Mesenchymal stem cell (in vitro differentiated cells and primary cell): ENCODE measurements around the gene SOCS6.
A peak's percentile ranks its signal among the peaks of the same experiment; 100 is the strongest.

Experiments
- DNase-seq: peaks from one replicate; pipeline ENCODE4 v3.0.0-alpha.2; 2013
- H2AFZ ChIP-seq: one replicate; pipeline ENCODE4 v1.6.1; 2013; ENCODE audit warnings: low read depth, mild to moderate bottlenecking, control low read depth, inconsistent platforms, low read length, moderate library complexity
- H2AK5ac ChIP-seq: 2 replicates; pipeline ENCODE4 v1.6.1; 2013; ENCODE audit warnings: low read length, moderate library complexity, mild to moderate bottlenecking, inconsistent platforms; ENCODE audit not compliant: severe bottlenecking
- H2BK120ac ChIP-seq: one replicate; pipeline ENCODE4 v1.6.1; 2013; ENCODE audit warnings: low read depth, mild to moderate bottlenecking, inconsistent platforms, low read length, moderate library complexity
- H2BK12ac ChIP-seq, 2 experiments: one replicate each; pipeline ENCODE4 v1.6.1; 2013; ENCODE audit warnings: inconsistent platforms in 2 of 2, low read length in 2 of 2, mild to moderate bottlenecking in 2 of 2, moderate library complexity in 2 of 2, control low read depth in 1 of 2
- H2BK15ac ChIP-seq: one replicate; pipeline ENCODE4 v1.6.1; 2013; ENCODE audit warnings: mild to moderate bottlenecking, low read depth, inconsistent platforms; ENCODE audit not compliant: poor library complexity, severe bottlenecking
- H2BK5ac ChIP-seq: 2 replicates; pipeline ENCODE4 v1.6.1; 2013; ENCODE audit warnings: low read depth, mild to moderate bottlenecking, low read length, control low read depth, inconsistent platforms; ENCODE audit not compliant: poor library complexity, severe bottlenecking
- H3K14ac ChIP-seq, 2 experiments: one replicate each; pipeline ENCODE4 v1.6.1; 2013; ENCODE audit warnings: inconsistent platforms in 2 of 2, low read length in 2 of 2, control low read depth in 1 of 2, mild to moderate bottlenecking in 1 of 2, moderate library complexity in 1 of 2
- H3K18ac ChIP-seq, 2 experiments: one replicate each; pipeline ENCODE4 v1.6.1; 2013; ENCODE audit warnings: inconsistent platforms in 2 of 2, low read length in 2 of 2, control low read depth in 1 of 2, low read depth in 1 of 2, mild to moderate bottlenecking in 1 of 2
- H3K23ac ChIP-seq, 2 experiments: one replicate each; pipeline ENCODE4 v1.6.1; 2013; ENCODE audit warnings: inconsistent platforms in 2 of 2, low read length in 2 of 2, mild to moderate bottlenecking in 2 of 2, moderate library complexity in 2 of 2, control low read depth in 1 of 2
- H3K27ac ChIP-seq: 2 replicates; pipeline ENCODE4 v1.5.1; 2013; ENCODE audit warnings: mild to moderate bottlenecking, moderate library complexity, low read length, control low read depth, inconsistent platforms; ENCODE audit not compliant: poor library complexity, severe bottlenecking
- H3K27me3 ChIP-seq, 2 experiments: 2 replicates each; pipeline versions ENCODE4 v1.6.1 to v1.7.0; 2013; ENCODE audit warnings: low read length in 2 of 2, mild to moderate bottlenecking in 2 of 2, moderate library complexity in 2 of 2, control low read depth in 1 of 2, inconsistent platforms in 1 of 2; ENCODE audit not compliant: control insufficient read depth in 1 of 2, insufficient read depth in 1 of 2
- H3K36me3 ChIP-seq, 2 experiments: 2 replicates each; pipeline versions ENCODE4 v1.6.1 to v1.7.0; 2013; ENCODE audit warnings: low read length in 2 of 2, control low read depth in 1 of 2, inconsistent platforms in 1 of 2, low read depth in 1 of 2, mild to moderate bottlenecking in 1 of 2; ENCODE audit not compliant: insufficient read depth in 2 of 2, control insufficient read depth in 1 of 2
- H3K4ac ChIP-seq, 2 experiments: one replicate each; pipeline ENCODE4 v1.6.1; 2013; ENCODE audit warnings: inconsistent platforms in 2 of 2, low read length in 2 of 2, mild to moderate bottlenecking in 2 of 2, moderate library complexity in 2 of 2, control low read depth in 1 of 2, low read depth in 1 of 2
- H3K4me1 ChIP-seq: 2 replicates; pipeline ENCODE4 v1.6.1; 2013; ENCODE audit warnings: low read depth, low read length, control low read depth; ENCODE audit not compliant: control insufficient read depth, insufficient read depth
- H3K4me2 ChIP-seq: 2 replicates; pipeline ENCODE4 v1.6.1; 2013; ENCODE audit warnings: low read length, mild to moderate bottlenecking, inconsistent platforms; ENCODE audit not compliant: poor library complexity, severe bottlenecking
- H3K4me3 ChIP-seq, 2 experiments: 2 replicates each; pipeline versions ENCODE4 v1.5.1 to v1.7.0; 2013; ENCODE audit warnings: low read length in 2 of 2, mild to moderate bottlenecking in 2 of 2, control low read depth in 1 of 2, low read depth in 1 of 2; ENCODE audit not compliant: insufficient read depth in 1 of 2
- H3K79me1 ChIP-seq: replicated peaks from 2 replicates; pipeline ENCODE4 v1.6.1; 2013; ENCODE audit warnings: mild to moderate bottlenecking, control low read depth, low read length, inconsistent platforms; ENCODE audit not compliant: poor library complexity, severe bottlenecking
- H3K9ac ChIP-seq: 2 replicates; pipeline ENCODE4 v1.7.0; 2013; ENCODE audit warnings: mild to moderate bottlenecking, low read length, moderate library complexity
- H3K9me3 ChIP-seq: 2 replicates; pipeline ENCODE4 v1.7.0; 2013; ENCODE audit warnings: mild to moderate bottlenecking, low read length; ENCODE audit not compliant: control insufficient read depth
- H4K8ac ChIP-seq: one replicate; pipeline ENCODE4 v1.6.1; 2013; ENCODE audit warnings: inconsistent platforms, mild to moderate bottlenecking, low read length, moderate library complexity
- H4K91ac ChIP-seq: one replicate; pipeline ENCODE4 v1.6.1; 2013; ENCODE audit warnings: mild to moderate bottlenecking, low read length, inconsistent platforms
- WGBS: methylation state at CpG from one replicate; pipeline ENCODE4 v1.1.7; 2013; ENCODE audit warnings: mixed read lengths; 5-methylcytosine and 5-hydroxymethylcytosine counted together

Gene SOCS6

GRCh38 chr18:70334728-70335329 is 46.0 kb downstream of the SOCS6 start:
- Histone ChIP-seq H3K36me3 (peaks cover 3 to 53% of the 10 kb centered on the region in 2 experiments), H3K18ac (no peak overlapping the region), H3K4me2 (no peak overlapping the region), H3K9me3 (peaks cover 18% of the 10 kb centered on the region), H2BK5ac (no peak overlapping the region), H3K4me1 (no peaks in the 10 kb centered on the region), H2BK120ac (no peak overlapping the region), H3K23ac (no peak overlapping the region), H2AK5ac (no peak overlapping the region), H3K14ac (no peak overlapping the region), H4K91ac (no peak overlapping the region), H3K4me3 (peak overlapping the region in 1 of 2 experiments; percentile 9), H3K4ac (no peak overlapping the region), H2AFZ (no peak overlapping the region), H3K79me1 (peaks cover 10% of the 10 kb centered on the region), H3K9ac (peak overlapping the region; percentile 77), H2BK15ac (no peak overlapping the region), H2BK12ac (no peak overlapping the region), H3K27ac (no peak overlapping the region), H4K8ac (no peak overlapping the region), H3K27me3 (no peaks in the 10 kb centered on the region)
- peak; percentile 30 for DNase-seq
- WGBS = 77% methylated on average over 5 of the region's 5 CpGs

GRCh38 chr18:70335892-70336726 is 47.3 kb downstream of the SOCS6 start:
- DNase-seq = peak; percentile 26
- H3K4me3 ChIP-seq = no peak overlapping the region
- H3K79me1 ChIP-seq = peaks cover 6% of the 10 kb centered on the region
- no peak overlapping the region for H2BK120ac ChIP-seq
- no peak overlapping the region for H3K4ac ChIP-seq
- peak overlapping the region; percentile 12 for H4K91ac ChIP-seq
- no peaks in the 10 kb centered on the region for H3K4me1 ChIP-seq
- no peak overlapping the region for H3K14ac ChIP-seq
- no peak overlapping the region for H2BK15ac ChIP-seq
- H3K27me3 ChIP-seq = no peaks in the 10 kb centered on the region
- peak overlapping the region; percentile 82 for H2AK5ac ChIP-seq
- no peak overlapping the region for H4K8ac ChIP-seq
- no peak overlapping the region for H3K9ac ChIP-seq
- peak overlapping the region in 1 of 2 experiments; percentile 38 for H2BK12ac ChIP-seq
- H2BK5ac ChIP-seq = no peak overlapping the region
- no peak overlapping the region for H3K18ac ChIP-seq
- peaks cover 18% of the 10 kb centered on the region for H3K9me3 ChIP-seq
- no peak overlapping the region for H2AFZ ChIP-seq
- no peak overlapping the region for H3K23ac ChIP-seq
- no peak overlapping the region for H3K4me2 ChIP-seq
- H3K36me3 ChIP-seq = peaks cover 3 to 61% of the 10 kb centered on the region in 2 experiments
- WGBS = 85% methylated on average over 4 of the region's 5 CpGs
- H3K27ac ChIP-seq = peak overlapping the region; percentile 48

DNA sequence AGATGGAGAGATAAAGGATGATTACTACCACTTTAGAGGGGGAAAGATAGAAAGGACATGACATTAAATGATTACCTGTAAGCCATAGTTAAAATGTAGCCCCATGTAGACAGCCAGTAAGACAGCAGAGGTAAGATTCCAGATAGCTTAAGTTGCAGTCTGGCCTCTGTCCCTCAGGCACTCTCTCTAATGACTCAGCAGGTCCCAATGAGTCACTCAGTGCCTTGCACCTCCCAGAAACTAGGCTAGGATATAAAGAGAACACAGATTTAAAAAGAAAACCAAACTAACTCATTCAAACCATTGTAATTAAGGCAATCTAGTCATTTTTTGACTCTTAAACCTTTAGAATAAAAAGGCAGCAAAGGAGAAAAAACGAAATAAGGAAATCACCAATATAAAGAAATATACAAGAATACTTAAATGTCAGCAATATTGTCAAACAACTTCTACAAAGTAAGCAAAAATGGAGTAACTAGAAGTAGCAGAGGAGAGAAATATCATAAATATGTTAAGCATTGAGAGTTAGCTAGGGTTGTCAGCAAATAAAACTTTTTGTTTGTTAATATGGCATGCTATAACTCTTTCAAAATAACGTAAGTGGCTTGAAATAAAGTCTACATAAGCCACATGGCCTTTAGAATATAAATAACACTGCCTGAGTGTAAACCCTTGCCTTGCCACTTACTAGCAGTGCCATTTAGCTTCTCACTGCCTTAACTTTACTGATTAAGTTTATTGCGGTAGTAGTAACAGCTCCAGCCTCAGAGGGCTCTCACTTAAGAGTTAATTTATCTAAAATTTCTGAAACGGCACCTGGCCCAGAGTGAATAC is 48.5 kb downstream of the SOCS6 start:
- no peak overlapping the region for H3K18ac ChIP-seq
- no peak overlapping the region for H3K27ac ChIP-seq
- no peak overlapping the region for H3K23ac ChIP-seq
- no peak overlapping the region for H2AFZ ChIP-seq
- H3K9ac ChIP-seq = peak overlapping the region; percentile 28
- H4K8ac ChIP-seq = no peak overlapping the region
- no peak overlapping the region for H2BK5ac ChIP-seq
- H2BK12ac ChIP-seq = no peak overlapping the region
- no peak overlapping the region for H2AK5ac ChIP-seq
- DNase-seq = peak; percentile 93
- H3K36me3 ChIP-seq = peaks cover 3 to 63% of the 10 kb centered on the region in 2 experiments
- H3K4me1 ChIP-seq = no peaks in the 10 kb centered on the region
- 36% methylated on average over 2 of the region's 4 CpGs for WGBS
- peaks cover 18% of the 10 kb centered on the region for H3K9me3 ChIP-seq
- H2BK120ac ChIP-seq = no peak overlapping the region
- H3K14ac ChIP-seq = no peak overlapping the region
- no peak overlapping the region for H3K4me2 ChIP-seq
- no peaks in the 10 kb centered on the region for H3K27me3 ChIP-seq
- peaks cover 2% of the 10 kb centered on the region for H3K79me1 ChIP-seq
- no peak overlapping the region for H3K4me3 ChIP-seq
- H3K4ac ChIP-seq = no peak overlapping the region
- no peak overlapping the region for H2BK15ac ChIP-seq
- H4K91ac ChIP-seq = no peak overlapping the region

DNA sequence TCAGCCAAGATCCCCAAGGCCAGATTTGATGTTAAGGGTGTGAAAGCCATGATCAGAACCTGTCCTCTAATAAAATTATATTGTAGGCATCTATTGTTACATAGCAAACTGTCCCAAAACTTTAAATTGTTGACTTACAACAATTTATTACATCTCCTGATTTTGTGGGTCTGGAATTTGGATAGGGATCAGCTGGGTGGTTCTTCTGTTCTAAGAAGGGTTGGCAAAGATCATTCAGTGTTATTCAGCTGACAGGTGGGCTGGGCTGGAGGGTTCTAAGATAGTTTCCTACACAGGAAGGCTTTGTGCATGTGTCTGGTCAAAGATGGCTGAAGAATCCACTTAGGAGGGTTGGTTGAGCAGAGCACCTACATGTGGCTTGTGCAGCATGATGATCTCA is 50.0 kb downstream of the SOCS6 start:
- Histone ChIP-seq H3K27ac (no peak overlapping the region), H3K18ac (no peak overlapping the region), H4K8ac (peak overlapping the region; percentile 50), H4K91ac (no peak overlapping the region), H3K4me2 (no peak overlapping the region), H3K79me1 (peaks cover 2% of the 10 kb centered on the region), H2BK5ac (no peak overlapping the region), H3K36me3 (peaks cover 3 to 67% of the 10 kb centered on the region in 2 experiments), H2AFZ (no peak overlapping the region), H2AK5ac (no peak overlapping the region), H2BK120ac (no peak overlapping the region), H3K9ac (no peak overlapping the region), H3K14ac (no peak overlapping the region), H2BK15ac (no peak overlapping the region), H2BK12ac (no peak overlapping the region), H3K4me3 (no peak overlapping the region), H3K23ac (no peak overlapping the region), H3K27me3 (no peaks in the 10 kb centered on the region), H3K4me1 (no peaks in the 10 kb centered on the region), H3K9me3 (peaks cover 18% of the 10 kb centered on the region), H3K4ac (no peak overlapping the region)
- no peak for DNase-seq
